ENCODE results near the gene ALG14.
"Not testable (repeated sequence)": the region's sequence is repeated elsewhere in the genome, so short reads cannot be mapped to it uniquely, and the experiment has no call there.

ALG14 gene

GRCh38 chr1:95019466-95019865 lies 53.3 kb downstream of the ALG14 start:
- H3K9ac ChIP-seq (ENCODE audit: low read depth, low read length); H3K4me1 ChIP-seq (ENCODE audit: insufficient read depth, low read length); H3K9me3 ChIP-seq (ENCODE audit: control insufficient read depth, insufficient read depth, low read length); H3K36me3 ChIP-seq (ENCODE audit: insufficient read depth, low read length): not testable (repeated sequence)

- no peak overlapping the region for H3K9ac ChIP-seq (ENCODE audit: low read depth, low read length)
- peaks cover 5% of the 10 kb centered on the region; the same call in 1 of the 2 replicates for H3K4me1 ChIP-seq (ENCODE audit: insufficient read depth, low read length)
Measured at GRCh38 chr1:95018602-95019369, 54.0 kb downstream of the ALG14 start.

DNA sequence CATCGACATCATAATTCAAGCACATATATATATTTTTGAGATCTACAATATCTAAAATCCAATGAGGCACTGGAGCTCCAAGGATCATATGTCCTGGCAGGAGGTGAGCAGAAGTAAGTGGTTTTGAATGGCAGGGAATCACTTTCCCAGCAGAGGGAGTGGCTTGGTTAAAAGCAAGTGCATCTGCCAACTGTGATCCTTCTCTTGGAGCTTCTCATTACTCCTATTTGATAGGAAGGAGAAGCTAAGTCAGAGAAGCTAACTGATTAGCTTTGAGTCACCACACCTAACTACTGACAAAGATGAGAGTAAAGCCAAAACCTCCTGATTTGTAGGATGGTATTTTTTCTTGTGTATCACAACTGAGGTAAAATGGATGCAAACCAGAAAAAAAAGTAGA lies 55.0 kb downstream of the ALG14 start:
- Histone ChIP-seq H3K9me3 (ENCODE audit: control insufficient read depth, insufficient read depth, low read length) (no peaks in the 10 kb centered on the region), H3K4me1 (ENCODE audit: insufficient read depth, low read length) (peaks cover 5% of the 10 kb centered on the region; the same call in 1 of the 2 replicates), H3K9ac (ENCODE audit: low read depth, low read length) (no peak overlapping the region), H3K36me3 (ENCODE audit: insufficient read depth, low read length) (no peaks in the 10 kb centered on the region)

More at GRCh38 chr1:95018602-95019369, 54.0 kb downstream of the ALG14 start:
- Histone ChIP-seq H3K9me3 (ENCODE audit: control insufficient read depth, insufficient read depth, low read length) (no peaks in the 10 kb centered on the region), H3K36me3 (ENCODE audit: insufficient read depth, low read length) (no peaks in the 10 kb centered on the region)

GRCh38 chr1:95015076-95015475 lies 57.7 kb downstream of the ALG14 start:
- Histone ChIP-seq H3K4me1 (ENCODE audit: insufficient read depth, low read length) (no peaks in the 10 kb centered on the region), H3K36me3 (ENCODE audit: insufficient read depth, low read length) (no peaks in the 10 kb centered on the region), H3K9me3 (ENCODE audit: control insufficient read depth, insufficient read depth, low read length) (no peaks in the 10 kb centered on the region), H3K9ac (ENCODE audit: low read depth, low read length) (no peak overlapping the region)

GRCh38 chr1:95013950-95014574 lies 58.7 kb downstream of the ALG14 start:
- Histone ChIP-seq H3K36me3 (ENCODE audit: insufficient read depth, low read length) (no peaks in the 10 kb centered on the region), H3K9ac (ENCODE audit: low read depth, low read length) (no peak overlapping the region), H3K4me1 (ENCODE audit: insufficient read depth, low read length) (no peaks in the 10 kb centered on the region), H3K9me3 (ENCODE audit: control insufficient read depth, insufficient read depth, low read length) (no peaks in the 10 kb centered on the region)

DNA sequence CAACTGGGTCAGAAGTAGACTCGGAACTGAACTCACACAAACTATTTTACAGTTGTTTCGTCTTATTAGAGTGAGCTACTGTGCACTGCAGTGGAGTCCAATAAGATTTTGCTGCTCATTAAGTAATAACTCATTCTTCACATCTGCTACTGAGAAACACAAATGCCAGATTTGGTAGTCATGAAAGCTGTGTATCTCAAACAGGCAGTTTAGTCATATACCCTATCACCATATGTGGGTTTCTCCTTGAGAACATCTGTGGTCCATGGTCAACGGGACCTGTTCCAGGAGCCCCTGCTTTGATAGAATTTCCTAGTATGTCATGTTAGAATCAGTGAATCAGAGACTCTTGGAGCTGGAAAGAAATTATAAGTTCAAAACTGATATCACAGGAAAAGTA lies 60.4 kb downstream of the ALG14 start:
- Histone ChIP-seq H3K9ac (ENCODE audit: low read depth, low read length) (no peak overlapping the region), H3K36me3 (ENCODE audit: insufficient read depth, low read length) (no peaks in the 10 kb centered on the region), H3K4me1 (ENCODE audit: insufficient read depth, low read length) (no peaks in the 10 kb centered on the region), H3K9me3 (ENCODE audit: control insufficient read depth, insufficient read depth, low read length) (no peaks in the 10 kb centered on the region)

DNA sequence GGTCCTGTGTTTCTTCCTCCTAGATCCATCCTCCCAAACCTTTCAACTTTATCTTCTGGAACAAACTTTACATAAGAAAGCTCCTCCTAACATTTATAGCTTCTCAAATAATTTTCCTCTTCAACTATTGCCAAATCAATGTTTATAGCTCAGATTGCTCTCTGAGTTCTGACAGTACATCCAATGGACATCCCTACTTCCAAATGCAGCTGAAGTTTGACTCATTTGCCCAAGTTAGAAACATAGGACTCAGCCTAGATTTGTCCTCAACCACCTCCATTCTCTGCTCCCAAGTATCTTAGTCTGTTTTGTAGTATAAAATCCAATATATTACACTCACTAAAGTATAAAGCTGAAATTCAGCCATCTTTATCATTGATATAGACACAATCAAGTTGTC lies 62.6 kb downstream of the ALG14 start:
- Histone ChIP-seq H3K9ac (ENCODE audit: low read depth, low read length) (no peak overlapping the region), H3K4me1 (ENCODE audit: insufficient read depth, low read length) (no peaks in the 10 kb centered on the region), H3K36me3 (ENCODE audit: insufficient read depth, low read length) (no peaks in the 10 kb centered on the region), H3K9me3 (ENCODE audit: control insufficient read depth, insufficient read depth, low read length) (no peaks in the 10 kb centered on the region)

GRCh38 chr1:95007687-95008086 lies 65.1 kb downstream of the ALG14 start:
- Histone ChIP-seq H3K9me3 (ENCODE audit: control insufficient read depth, insufficient read depth, low read length) (no peaks in the 10 kb centered on the region), H3K4me1 (ENCODE audit: insufficient read depth, low read length) (peaks cover 6% of the 10 kb centered on the region), H3K36me3 (ENCODE audit: insufficient read depth, low read length) (no peaks in the 10 kb centered on the region), H3K9ac (ENCODE audit: low read depth, low read length) (no peak overlapping the region)

DNA sequence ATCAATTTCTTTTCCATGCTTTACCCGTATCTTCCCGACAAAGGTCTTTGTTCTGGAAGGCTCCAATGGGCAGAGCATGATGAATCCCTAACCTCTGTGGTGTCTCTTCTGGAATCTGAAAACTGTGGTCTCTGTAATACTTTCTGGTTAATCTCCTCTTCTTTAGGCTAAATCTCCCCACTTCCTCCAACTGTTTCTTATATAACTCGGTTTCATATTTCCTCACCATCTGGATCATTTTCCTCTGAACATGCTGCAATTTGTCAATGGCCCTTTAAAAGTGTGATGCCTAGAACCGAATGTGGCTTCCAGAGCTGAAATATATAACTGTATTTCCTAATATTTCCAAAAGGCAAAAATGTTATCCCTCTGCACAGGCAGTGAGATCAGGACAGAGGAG lies 66.1 kb downstream of the ALG14 start:
- Histone ChIP-seq H3K9ac (ENCODE audit: low read depth, low read length) (no peak overlapping the region), H3K4me1 (ENCODE audit: insufficient read depth, low read length) (peaks cover 16% of the 10 kb centered on the region), H3K9me3 (ENCODE audit: control insufficient read depth, insufficient read depth, low read length) (no peaks in the 10 kb centered on the region), H3K36me3 (ENCODE audit: insufficient read depth, low read length) (no peaks in the 10 kb centered on the region)

- no peaks in the 10 kb centered on the region for H3K9me3 ChIP-seq (ENCODE audit: control insufficient read depth, insufficient read depth, low read length)
- no peak overlapping the region for H3K9ac ChIP-seq (ENCODE audit: low read depth, low read length)
- peaks cover 20% of the 10 kb centered on the region for H3K4me1 ChIP-seq (ENCODE audit: insufficient read depth, low read length)
- H3K36me3 ChIP-seq (ENCODE audit: insufficient read depth, low read length): no peaks in the 10 kb centered on the region
Measured at GRCh38 chr1:95005584-95005983, 67.2 kb downstream of the ALG14 start.

DNA sequence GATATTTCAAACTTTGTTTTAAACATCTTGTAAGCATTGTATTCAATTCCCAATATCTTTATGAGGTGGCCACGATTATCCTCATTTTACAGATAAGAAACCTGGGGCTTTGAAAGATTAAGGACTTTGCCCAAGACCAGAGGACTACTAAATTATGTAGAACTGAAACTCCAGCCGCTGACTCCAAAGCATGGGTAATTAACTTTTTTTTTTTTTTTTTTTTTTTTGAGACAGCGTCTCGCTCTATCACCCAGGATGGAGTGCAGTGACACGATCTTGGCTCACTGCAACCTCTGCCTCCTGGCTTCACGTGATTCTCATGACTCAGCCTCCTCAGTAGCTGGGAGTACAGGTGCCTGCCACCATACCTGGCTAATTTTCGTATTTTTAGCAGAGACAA lies 68.7 kb downstream of the ALG14 start:
- H3K9me3 ChIP-seq (ENCODE audit: control insufficient read depth, insufficient read depth, low read length): no peaks in the 10 kb centered on the region
- H3K4me1 ChIP-seq (ENCODE audit: insufficient read depth, low read length): peaks cover 20% of the 10 kb centered on the region
- H3K9ac ChIP-seq (ENCODE audit: low read depth, low read length): no peak overlapping the region
- no peaks in the 10 kb centered on the region for H3K36me3 ChIP-seq (ENCODE audit: insufficient read depth, low read length)

DNA sequence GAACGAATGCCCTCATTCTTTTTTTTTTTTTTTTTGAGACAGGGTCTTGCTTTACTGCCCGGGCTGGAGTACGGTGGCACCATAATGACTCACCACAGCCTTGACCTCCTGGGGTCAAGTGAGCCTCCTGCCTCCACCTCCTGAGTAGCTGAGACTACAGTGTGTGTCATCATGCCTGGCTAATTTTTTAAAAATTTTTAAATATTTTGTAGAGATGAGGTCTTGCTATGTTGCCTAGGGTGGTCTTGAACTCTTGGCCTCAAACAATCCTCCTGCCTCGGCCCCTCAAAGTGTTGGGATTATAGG lies 69.4 kb downstream of the ALG14 start:
- no peaks in the 10 kb centered on the region for H3K36me3 ChIP-seq (ENCODE audit: insufficient read depth, low read length)
- H3K4me1 ChIP-seq (ENCODE audit: insufficient read depth, low read length): peaks cover 20% of the 10 kb centered on the region
- no peak overlapping the region for H3K9ac ChIP-seq (ENCODE audit: low read depth, low read length)

DNA sequence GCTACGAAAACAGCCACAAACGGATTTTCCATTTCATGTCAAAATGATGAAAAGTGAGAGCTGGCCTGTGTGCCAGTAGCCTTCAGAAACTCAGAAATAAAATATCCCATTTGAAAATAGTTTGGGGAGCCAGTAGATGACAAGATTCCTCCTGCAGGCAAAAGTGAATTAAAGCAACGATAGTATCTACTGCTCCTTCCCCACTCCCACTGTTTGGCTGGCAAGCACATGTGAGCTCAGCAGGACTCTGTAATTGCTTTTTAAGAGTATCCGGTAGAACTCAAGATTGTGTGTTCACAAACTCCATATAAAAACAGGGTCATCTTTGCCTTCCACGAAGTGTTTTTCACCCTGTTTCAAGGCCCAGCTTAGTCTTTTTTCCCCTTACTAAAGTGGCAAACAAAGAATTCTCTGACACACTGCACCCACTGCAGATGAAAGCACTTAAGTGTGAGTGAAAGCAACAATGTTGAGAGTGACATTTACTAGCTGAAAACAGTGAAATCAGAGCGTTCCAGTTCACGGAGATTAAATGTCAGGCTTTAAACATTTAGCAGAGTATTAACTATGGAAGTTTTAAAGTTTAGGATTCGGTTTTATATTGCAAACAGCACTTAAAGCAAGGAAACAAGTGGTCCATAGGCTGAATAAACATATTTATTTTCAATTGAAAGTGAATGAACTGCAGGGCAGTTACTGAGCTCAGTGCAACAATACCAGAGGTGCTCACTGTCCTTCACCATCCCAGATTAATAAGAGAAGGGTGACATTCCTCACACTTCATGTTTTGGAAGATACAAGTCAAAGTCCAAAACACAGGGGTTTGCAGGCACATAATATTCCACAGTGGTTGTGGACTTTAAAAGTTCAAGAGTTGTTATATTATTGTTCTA lies 70.0 kb downstream of the ALG14 start:
- no peaks in the 10 kb centered on the region for H3K9me3 ChIP-seq (ENCODE audit: control insufficient read depth, insufficient read depth, low read length)
- H3K36me3 ChIP-seq (ENCODE audit: insufficient read depth, low read length): no peaks in the 10 kb centered on the region
- peaks cover 26% of the 10 kb centered on the region for H3K4me1 ChIP-seq (ENCODE audit: insufficient read depth, low read length)
- H3K9ac ChIP-seq (ENCODE audit: low read depth, low read length): no peak overlapping the region

More for the DNA sequence above, 69.4 kb downstream of the ALG14 start:
- no peaks in the 10 kb centered on the region for H3K9me3 ChIP-seq (ENCODE audit: control insufficient read depth, insufficient read depth, low read length)

- H3K9me3 ChIP-seq (ENCODE audit: control insufficient read depth, insufficient read depth, low read length): no peaks in the 10 kb centered on the region
- H3K36me3 ChIP-seq (ENCODE audit: insufficient read depth, low read length): no peaks in the 10 kb centered on the region
- H3K4me1 ChIP-seq (ENCODE audit: insufficient read depth, low read length): peaks cover 26% of the 10 kb centered on the region
- no peak overlapping the region for H3K9ac ChIP-seq (ENCODE audit: low read depth, low read length)
Measured at GRCh38 chr1:95002164-95002539, 70.6 kb downstream of the ALG14 start.
